Stomach (tissue), 4 donors: ENCODE measurements around the gene ZW10.

Experiments used
- CTCF ChIP-seq, 7 experiments: fragments of 450-650 bp in 4 of 7; fragments of 200-600 bp in 3 of 7; sonication (generic) in 3 of 7; IDR thresholded peaks; one replicate each; pipeline ENCODE4 v1.5.1; 2016 to 2019; ENCODE audit warnings: antibody characterized with exemption in 7 of 7, control low read depth in 2 of 7, mild to moderate bottlenecking in 1 of 7
- POLR2AphosphoS5 ChIP-seq, 3 donors: sonication (generic); formaldehyde crosslinking; IDR thresholded peaks; one replicate each; pipeline ENCODE4 v1.6.1; 2016; ENCODE audit warnings: antibody characterized with exemption in 3 of 3

DNA sequence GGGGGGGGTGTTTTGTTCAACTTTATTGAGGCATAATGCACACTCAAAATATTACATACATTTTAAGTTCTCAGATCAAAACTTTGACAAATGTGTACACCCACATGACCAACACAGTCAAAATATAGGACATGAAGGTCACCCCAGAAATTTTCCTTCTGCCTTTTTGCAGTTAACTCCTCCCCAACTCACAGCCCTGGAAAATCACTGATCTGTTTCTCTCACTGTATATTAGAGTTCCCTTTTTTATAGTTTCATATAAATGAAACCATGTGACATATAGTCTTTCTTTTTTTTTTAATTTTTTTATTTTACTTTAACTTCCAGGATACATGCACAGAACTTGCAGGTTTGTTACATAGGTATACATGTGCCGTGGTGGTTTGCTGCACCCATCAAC, 72.0 kb downstream of the ZW10 start:
- no peak for TF ChIP-seq CTCF (IDR thresholded peaks at IDR 0.05)
- no peak for TF ChIP-seq POLR2AphosphoS5 (IDR thresholded peaks at IDR 0.05)
